Coronary artery (tissue), 2 donors: ENCODE measurements around the gene GPR183.

Experiments used
- DNase-seq: peaks from one replicate; pipeline ENCODE4 v3.0.0-alpha.2; 2017; ENCODE audit warnings: low spot score
- H3K27ac ChIP-seq, 2 donors: fragments of 200-600 bp; sonication (generic); one replicate each; pipeline ENCODE4 v1.5.1; 2016 to 2019
- H3K4me3 ChIP-seq: fragments of 200-600 bp; sonication (generic); 2 replicates; pipeline ENCODE4 v1.5.1; 2016; ENCODE audit warnings: mild to moderate bottlenecking, moderate library complexity
- TF ChIP-seq, protein P1 (sequence below): fragments of 200-600 bp; sonication (generic); IDR thresholded peaks from one replicate; pipeline ENCODE4 v1.5.1; 2019; ENCODE audit warnings: antibody characterized with exemption

The GPR183 gene, protein sequence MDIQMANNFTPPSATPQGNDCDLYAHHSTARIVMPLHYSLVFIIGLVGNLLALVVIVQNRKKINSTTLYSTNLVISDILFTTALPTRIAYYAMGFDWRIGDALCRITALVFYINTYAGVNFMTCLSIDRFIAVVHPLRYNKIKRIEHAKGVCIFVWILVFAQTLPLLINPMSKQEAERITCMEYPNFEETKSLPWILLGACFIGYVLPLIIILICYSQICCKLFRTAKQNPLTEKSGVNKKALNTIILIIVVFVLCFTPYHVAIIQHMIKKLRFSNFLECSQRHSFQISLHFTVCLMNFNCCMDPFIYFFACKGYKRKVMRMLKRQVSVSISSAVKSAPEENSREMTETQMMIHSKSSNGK

DNA sequence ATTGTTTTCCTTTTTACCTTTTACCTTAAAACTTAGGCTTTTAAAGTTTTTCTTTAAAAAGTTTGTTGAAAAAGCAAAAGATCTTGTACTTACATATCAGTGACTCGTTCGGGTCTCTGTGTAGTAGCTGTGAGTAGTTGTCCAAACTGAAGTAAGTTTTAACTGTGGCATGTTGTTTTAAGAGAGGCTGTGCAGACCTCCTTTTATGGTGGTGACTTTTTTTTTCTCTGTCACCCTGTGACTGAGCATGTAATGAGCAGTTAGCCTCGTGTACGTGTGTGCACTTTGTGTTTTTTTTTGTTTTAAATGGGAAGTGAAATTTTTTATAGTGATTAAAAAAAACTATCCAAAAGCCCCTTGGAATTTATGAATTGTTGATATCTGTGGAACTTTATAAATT, at the start of gene GPR183:
TSS of gene GPR183 (minus strand) at position 153 of the 400 bp plus-strand sequence. CDS start 11,254 bp downstream, outside the sequence.
- peak within 1 kb of the TSS; percentile 44 for H3K4me3 ChIP-seq
- peak within 1 kb of the TSS; percentile 76 to 85 for H3K27ac ChIP-seq

DNA sequence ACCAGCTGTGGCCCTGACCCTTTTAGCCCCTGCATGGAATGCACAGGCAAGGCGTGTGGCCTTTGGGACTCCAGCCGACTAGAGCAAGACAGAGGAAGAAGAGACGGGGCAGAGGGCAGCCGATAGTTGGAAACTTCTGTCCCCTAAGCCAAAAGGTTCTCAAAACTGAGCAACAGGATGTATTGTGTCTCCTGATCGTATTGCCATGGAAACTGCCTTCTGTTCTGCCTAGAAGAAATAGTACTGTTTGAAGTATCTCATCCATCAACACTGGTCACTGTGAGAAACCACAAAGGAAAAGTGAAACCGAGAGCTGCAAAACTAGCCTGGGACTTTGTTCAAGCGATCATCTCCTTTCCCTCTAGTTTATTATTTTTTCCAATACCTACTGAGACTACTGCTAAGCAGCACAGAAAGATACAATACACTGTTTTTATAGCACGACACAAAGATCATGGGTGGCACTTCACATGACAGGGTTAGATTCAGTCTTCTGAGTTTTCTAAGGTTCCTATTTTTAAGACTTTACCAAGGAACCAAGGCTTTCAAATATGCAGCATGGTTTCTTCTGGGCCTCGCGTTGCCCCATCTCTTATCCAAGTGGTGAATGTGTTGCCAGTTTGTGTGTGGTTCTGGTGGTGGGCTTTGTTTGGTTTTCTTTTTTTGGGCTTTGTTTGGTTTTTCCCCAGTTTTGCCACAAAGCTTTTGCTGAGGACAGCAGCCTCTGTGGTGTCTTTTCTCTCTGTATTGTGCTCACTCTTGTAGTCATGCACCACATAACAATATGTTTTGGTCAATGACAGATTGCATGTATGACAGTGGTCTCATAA, 49.3 kb upstream of the GPR183 start:
- no peak for DNase-seq
- TF ChIP-seq, protein P1, sequence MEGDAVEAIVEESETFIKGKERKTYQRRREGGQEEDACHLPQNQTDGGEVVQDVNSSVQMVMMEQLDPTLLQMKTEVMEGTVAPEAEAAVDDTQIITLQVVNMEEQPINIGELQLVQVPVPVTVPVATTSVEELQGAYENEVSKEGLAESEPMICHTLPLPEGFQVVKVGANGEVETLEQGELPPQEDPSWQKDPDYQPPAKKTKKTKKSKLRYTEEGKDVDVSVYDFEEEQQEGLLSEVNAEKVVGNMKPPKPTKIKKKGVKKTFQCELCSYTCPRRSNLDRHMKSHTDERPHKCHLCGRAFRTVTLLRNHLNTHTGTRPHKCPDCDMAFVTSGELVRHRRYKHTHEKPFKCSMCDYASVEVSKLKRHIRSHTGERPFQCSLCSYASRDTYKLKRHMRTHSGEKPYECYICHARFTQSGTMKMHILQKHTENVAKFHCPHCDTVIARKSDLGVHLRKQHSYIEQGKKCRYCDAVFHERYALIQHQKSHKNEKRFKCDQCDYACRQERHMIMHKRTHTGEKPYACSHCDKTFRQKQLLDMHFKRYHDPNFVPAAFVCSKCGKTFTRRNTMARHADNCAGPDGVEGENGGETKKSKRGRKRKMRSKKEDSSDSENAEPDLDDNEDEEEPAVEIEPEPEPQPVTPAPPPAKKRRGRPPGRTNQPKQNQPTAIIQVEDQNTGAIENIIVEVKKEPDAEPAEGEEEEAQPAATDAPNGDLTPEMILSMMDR = no peak
- peak overlapping the region; percentile 52 for H3K4me3 ChIP-seq
- peak overlapping the region in 1 of 2 donors; percentile 68 for H3K27ac ChIP-seq

More for the DNA sequence above, at the start of gene GPR183:
- TF ChIP-seq, protein P1 = no peak
- DNase-seq = no peak

DNA sequence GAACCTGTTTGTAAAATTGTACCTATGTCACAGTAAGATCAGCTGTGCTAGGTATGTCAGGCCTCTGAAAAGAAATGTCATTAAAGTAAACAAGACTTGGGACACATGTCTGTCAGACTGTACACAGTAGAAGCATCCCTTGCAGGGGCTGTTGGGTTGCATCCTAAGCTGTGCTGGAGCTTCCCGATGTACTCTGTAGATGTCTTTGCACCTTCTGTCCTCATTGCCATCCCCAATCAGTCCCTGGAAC, 48.7 kb upstream of the GPR183 start:
- H3K27ac ChIP-seq = peak overlapping the region in 1 of 2 donors; percentile 68
- peak overlapping the region; percentile 52 for H3K4me3 ChIP-seq
- DNase-seq = no peak
- TF ChIP-seq, protein P1 = no peak

DNA sequence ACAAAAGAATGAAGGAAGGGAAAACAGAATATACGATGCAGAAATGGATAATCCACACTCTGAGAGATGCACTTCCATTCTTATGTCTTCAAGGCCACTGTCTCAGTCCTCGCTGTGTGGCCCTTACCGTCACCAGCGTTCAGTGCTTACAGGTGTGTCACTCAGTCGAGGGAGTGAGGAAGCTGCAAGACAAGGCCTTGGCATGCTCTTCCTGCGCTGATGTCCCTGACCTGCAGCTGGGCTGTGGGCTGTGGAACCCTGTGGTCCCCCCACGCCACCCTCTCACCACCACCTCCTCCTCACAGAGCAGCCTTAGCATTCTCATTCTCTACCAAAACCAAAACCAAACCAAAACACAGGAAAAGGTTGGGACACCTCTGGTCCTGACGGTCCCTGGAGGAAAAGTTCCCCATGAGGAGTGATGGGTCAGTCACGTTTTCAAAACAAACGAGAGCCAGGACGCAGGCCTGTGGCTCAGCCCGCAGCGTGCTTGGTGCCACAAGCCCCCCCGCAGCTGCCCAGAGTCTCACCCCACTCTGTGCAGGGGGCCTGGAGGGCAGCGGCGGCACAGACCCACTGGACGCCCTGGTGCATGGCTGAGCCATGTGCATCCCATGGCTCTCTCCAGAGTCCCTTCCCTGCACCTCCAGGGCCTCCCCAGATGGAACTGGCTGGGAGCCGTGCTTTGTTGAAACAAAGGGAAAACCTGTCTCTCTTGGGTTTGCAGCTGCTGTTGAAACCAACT, 48.2 kb upstream of the GPR183 start:
- Histone ChIP-seq H3K4me3 (peak overlapping the region; percentile 52), H3K27ac (peak overlapping the region in 1 of 2 donors; percentile 68)
- no peak for DNase-seq
- TF ChIP-seq, protein P1 = no peak

DNA sequence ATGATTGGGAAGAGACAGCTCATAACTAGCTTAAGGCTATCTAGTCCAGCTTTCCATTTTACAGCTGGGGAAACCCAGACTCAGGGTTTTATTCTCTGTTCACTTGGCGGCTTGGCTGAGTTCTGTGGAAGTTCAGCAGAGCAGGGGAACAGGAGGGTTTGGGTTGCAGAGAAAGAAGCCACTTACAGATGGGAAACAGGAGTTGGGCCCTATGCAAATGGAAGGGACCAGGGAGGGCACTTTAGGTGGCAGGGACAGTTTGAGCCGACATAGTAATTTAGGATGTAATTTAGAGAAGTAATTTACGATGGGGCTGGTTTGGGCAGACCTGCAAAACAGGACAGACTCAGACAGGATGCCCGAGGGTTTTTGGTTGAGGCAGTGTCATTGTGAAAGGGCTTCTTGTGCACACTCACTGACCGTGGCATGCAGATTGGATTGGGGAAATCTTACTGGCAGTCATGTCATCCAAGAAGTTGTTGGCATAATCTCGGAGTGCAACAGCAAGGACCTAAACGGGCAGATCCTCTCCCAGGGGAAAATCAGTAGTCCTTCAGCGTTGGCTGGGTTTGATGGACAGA, 47.3 kb upstream of the GPR183 start:
- TF ChIP-seq, protein P1 = no peak
- no peak overlapping the region for H3K27ac ChIP-seq
- DNase-seq = no peak
- no peak overlapping the region for H3K4me3 ChIP-seq

DNA sequence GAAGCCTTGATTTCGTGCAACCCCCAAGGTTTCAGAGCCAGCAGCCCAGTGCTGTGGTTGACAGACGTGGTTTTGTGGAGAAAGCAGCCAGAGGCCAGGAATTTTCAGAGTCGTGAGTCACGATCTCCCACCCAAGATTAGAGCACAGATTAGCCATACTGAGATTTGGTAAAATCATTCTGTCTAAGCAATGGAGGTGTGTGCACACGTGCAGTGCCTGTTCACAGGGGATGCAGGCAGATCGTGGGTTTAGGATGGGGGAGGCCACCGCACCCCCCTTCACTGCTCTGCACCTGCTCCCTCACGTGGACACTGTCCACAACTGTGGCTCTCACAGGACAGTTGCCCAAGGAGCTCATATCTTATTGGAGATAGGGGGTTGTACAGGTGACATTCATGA, 46.6 kb upstream of the GPR183 start:
- no peak for DNase-seq
- TF ChIP-seq, protein P1 = no peak
- Histone ChIP-seq H3K4me3 (no peak overlapping the region), H3K27ac (no peak overlapping the region)
